GM18870 (cell line): Measurements from ENCODE around the gene SNRPA1.

Experiments used
- ATAC-seq: cut with Tn5 transposase; IDR thresholded peaks from one replicate; pipeline ENCODE4 v1.9.1; 2021; ENCODE audit warnings: moderate library complexity; ENCODE audit not compliant: unreplicated experiment

Gene SNRPA1

DNA sequence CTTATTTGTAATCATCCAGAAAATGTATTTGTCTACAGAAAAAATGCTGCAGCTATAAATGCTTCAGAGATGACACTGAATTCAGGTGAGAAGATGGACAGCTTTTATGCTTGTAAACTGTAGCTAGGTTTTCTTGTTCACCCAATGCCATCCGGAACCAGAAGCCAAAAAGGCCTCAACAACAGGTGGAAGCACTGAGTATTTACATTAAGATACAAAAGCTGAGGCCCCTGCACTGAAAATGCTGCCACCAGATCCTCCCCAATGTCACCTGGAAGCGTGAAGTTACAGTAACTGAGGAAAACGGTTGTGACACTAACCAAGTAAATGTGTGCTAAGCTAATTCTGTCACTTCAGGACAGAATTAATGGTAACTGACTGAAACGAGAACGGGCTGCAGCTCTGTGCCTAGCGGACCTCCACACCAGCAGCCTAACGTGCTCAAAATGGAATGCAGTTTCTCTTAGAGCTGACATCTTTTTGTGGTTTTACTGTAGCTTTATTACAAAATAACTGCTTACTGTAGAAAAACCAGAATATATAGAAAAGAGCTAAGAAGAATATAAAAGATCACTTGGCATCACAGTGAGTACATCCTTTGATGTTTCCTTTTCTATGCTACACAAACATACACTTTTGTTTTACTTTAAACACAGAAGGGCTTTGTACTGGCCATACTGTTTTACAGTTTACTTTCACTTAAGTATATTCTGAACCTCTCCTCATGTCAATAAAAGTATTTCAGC is 50.8 kb downstream of the SNRPA1 start:
- no peak for ATAC-seq

DNA sequence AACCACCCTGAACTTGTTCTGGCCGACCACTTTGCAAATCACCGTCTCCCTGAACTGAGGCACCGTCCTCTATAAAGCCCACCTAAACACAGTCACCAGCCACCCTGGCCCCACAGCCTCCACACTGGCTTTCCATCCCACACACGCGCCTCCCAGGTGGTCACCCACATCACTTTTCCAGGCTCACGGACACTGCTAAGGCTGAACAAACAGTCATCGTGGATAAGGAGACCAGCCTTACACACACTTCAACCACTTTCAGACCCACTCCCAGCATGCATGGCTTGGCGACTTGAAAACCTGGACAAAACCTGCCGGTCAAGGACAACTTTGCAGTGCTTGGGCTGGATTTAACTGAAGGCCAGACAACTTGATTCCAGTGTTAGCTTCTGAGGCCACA is 51.6 kb downstream of the SNRPA1 start:
- no peak for ATAC-seq

- ATAC-seq = no peak
Measured at GRCh38 chr15:101242999-101243336, 52.1 kb downstream of the SNRPA1 start.

- peak; percentile 79 for ATAC-seq
Measured at GRCh38 chr15:101242160-101242998, 52.7 kb downstream of the SNRPA1 start.

- no peak for ATAC-seq
Measured at GRCh38 chr15:101240358-101240757, 54.7 kb downstream of the SNRPA1 start.

DNA sequence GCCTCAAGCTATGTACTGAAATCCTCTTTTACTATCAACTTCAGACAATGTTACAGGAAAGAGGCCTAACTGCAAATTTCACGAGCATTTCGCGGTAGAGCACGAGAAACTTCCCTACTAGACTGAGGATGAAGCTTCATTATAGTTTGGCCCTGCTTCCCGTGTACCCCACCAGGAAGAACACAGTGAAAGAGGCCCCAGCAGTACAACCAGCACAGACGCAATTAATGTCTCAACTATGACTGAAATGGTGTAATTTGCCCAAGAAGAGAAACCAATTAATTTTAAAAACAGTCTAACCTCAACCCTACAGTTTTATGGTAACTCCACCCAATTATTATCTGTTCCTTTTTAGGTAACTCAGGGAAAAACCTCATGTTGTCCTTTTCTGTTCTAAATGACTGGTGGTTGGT is 55.3 kb downstream of the SNRPA1 start:
- ATAC-seq = no peak

- ATAC-seq = no peak
Measured at GRCh38 chr15:101237251-101237650, 57.8 kb downstream of the SNRPA1 start.

- no peak for ATAC-seq
Measured at GRCh38 chr15:101233651-101234280, 61.3 kb downstream of the SNRPA1 start.

DNA sequence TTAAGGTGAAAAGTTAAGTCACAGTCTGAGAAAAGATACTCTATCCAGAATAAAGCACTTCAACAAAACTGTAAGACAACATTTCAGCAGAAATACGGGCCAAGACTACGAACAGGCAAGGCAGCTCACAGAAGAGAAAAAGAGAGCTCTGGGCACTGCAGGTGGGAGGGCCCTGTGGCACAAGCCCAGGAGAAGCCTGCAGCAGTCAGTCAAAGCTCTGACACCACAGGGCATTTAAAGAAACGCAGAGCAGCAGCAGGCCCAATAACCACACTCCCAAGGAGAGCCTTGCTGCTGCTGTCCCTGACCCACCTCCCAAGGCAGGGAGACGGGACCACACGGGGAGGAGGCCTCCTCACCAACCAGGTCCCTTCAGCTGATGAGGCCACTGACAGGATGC is 62.4 kb downstream of the SNRPA1 start:
- ATAC-seq = no peak
